Astrocyte of the cerebellum (primary cell): ENCODE measurements around the gene ABCD1.

Source experiments
- DNase-seq: peaks from one replicate; pipeline ENCODE4 v3.0.0-alpha.2; 2011; ENCODE audit warnings: low read depth
- H3K4me3 ChIP-seq: 2 replicates; pipeline ENCODE4 v1.5.1; 2011; ENCODE audit warnings: mild to moderate bottlenecking, low read depth, low read length, moderate library complexity
- CTCF ChIP-seq: IDR thresholded peaks from 2 replicates; pipeline ENCODE4 v1.5.1; 2012; ENCODE audit warnings: low read length, low read depth, moderate library complexity, mild to moderate bottlenecking; ENCODE audit errors: missing control alignments
- in situ Hi-C: cut with HindIII; loops from 2 replicates; pipeline ENCODE4 v1.10.0; 2017; ENCODE audit warnings: low sequenced_read_pairs

ABCD1 gene

GRCh38 chrX:153792368-153792767 lies 67.7 kb downstream of the ABCD1 start:
- in situ Hi-C loops, result no loop called here

GRCh38 chrX:153793291-153793690 lies 68.6 kb downstream of the ABCD1 start:
- DNase-seq, result no peak
- H3K4me3 ChIP-seq, result peak overlapping the region; percentile 70
- in situ Hi-C loops, result no loop called here
- TF ChIP-seq CTCF, result no peak

More at GRCh38 chrX:153792368-153792767, 67.7 kb downstream of the ABCD1 start:
- TF ChIP-seq CTCF, result no peak
- no peak overlapping the region for H3K4me3 ChIP-seq
- DNase-seq, result no peak
